PC-9 (cell line): ENCODE data around the gene KLHDC8A.

Source experiments
- CTCF ChIP-seq: fragments of 200-600 bp; sonication (generic); conservative IDR thresholded peaks from 2 replicates; pipeline ENCODE4 v1.6.1; 2017; ENCODE audit warnings: mixed run types, antibody characterized with exemption, mild to moderate bottlenecking, moderate library complexity
- EZH2 ChIP-seq: fragments of 200-600 bp; sonication (generic); IDR thresholded peaks from 2 replicates; pipeline ENCODE4 v1.8.0; 2017; ENCODE audit warnings: antibody characterized with exemption, low read depth

- TF ChIP-seq CTCF = no peak
- no peak for TF ChIP-seq EZH2
Measured at GRCh38 chr1:205304695-205305070, 52.0 kb downstream of the KLHDC8A start.
